GM21423 (cell line): ENCODE data around the gene CLOCK.

Experiments
- ATAC-seq: cut with Tn5 transposase; IDR thresholded peaks from one replicate; pipeline ENCODE4 v1.9.1; 2021; ENCODE audit warnings: mild to moderate bottlenecking, moderate library complexity; ENCODE audit not compliant: unreplicated experiment

CLOCK gene

GRCh38 chr4:55488716-55489115 lies 58.0 kb downstream of the CLOCK start:
- no peak for ATAC-seq

GRCh38 chr4:55485821-55486220 lies 60.9 kb downstream of the CLOCK start:
- ATAC-seq: no peak

GRCh38 chr4:55483315-55483714 lies 63.4 kb downstream of the CLOCK start:
- ATAC-seq: no peak

GRCh38 chr4:55475394-55476243 lies 71.1 kb downstream of the CLOCK start:
- ATAC-seq: no peak

GRCh38 chr4:55469979-55470378 lies 76.7 kb downstream of the CLOCK start:
- ATAC-seq: no peak

GRCh38 chr4:55468724-55469123 lies 78.0 kb downstream of the CLOCK start:
- no peak for ATAC-seq

GRCh38 chr4:55466001-55466400 lies 80.7 kb downstream of the CLOCK start:
- no peak for ATAC-seq

- no peak for ATAC-seq
Measured at GRCh38 chr4:55458611-55459010, 88.1 kb downstream of the CLOCK start.

GRCh38 chr4:55458164-55458563 lies 88.5 kb downstream of the CLOCK start:
- ATAC-seq: no peak

GRCh38 chr4:55450566-55450965 lies 96.1 kb downstream of the CLOCK start:
- ATAC-seq: no peak

GRCh38 chr4:55447831-55448230 lies 98.9 kb downstream of the CLOCK start:
- ATAC-seq: no peak

GRCh38 chr4:55447108-55447708 lies 99.5 kb downstream of the CLOCK start:
- ATAC-seq: no peak

- no peak for ATAC-seq
Measured at GRCh38 chr4:55446578-55446922, 100.2 kb downstream of the CLOCK start.

- no peak for ATAC-seq
Measured at GRCh38 chr4:55445921-55446577, 100.7 kb downstream of the CLOCK start.

GRCh38 chr4:55444827-55445226 lies 101.9 kb downstream of the CLOCK start:
- ATAC-seq: no peak

- no peak for ATAC-seq
Measured at GRCh38 chr4:55442541-55442940, 104.2 kb downstream of the CLOCK start.

GRCh38 chr4:55440786-55441185 lies 105.9 kb downstream of the CLOCK start:
- no peak for ATAC-seq

GRCh38 chr4:55439023-55439422 lies 107.7 kb downstream of the CLOCK start:
- no peak for ATAC-seq

- no peak for ATAC-seq
Measured at GRCh38 chr4:55438314-55438713, 108.4 kb downstream of the CLOCK start.

GRCh38 chr4:55437823-55438222 lies 108.9 kb downstream of the CLOCK start:
- no peak for ATAC-seq

- no peak for ATAC-seq
Measured at GRCh38 chr4:55437356-55437796, 109.3 kb downstream of the CLOCK start.
